Heart right ventricle (tissue), 16 donors: ENCODE measurements around the gene DIAPH3. TPM values are rescaled to one million over a fixed set of nuclear protein-coding genes. Genes with fewer than 3 reads are reported as not detected.

Experiments
- ATAC-seq, 8 donors: fragments of 200-7000 bp; cut with Tn5 transposase; one replicate each; pipeline ENCODE4 v1.9.1; 2020; ENCODE audit warnings: mild to moderate bottlenecking in 8 of 8, moderate library complexity in 8 of 8, moderate number of reproducible peaks in 1 of 8
- DNase-seq, 2 donors: peaks; one replicate each; pipeline ENCODE4 v3.0.0-alpha.2; 2020
- H3K27ac ChIP-seq, 10 donors: fragments of 200-600 bp; sonication (generic) in 2 of 10; one replicate each; pipeline versions ENCODE4 v1.5.0 to v1.8.0; 2020 to 2022; ENCODE audit warnings: mild to moderate bottlenecking in 3 of 10
- H3K27me3 ChIP-seq, 7 donors: fragments of 200-600 bp; one replicate each; pipeline ENCODE4 v1.8.0; 2021 to 2022; ENCODE audit warnings: mild to moderate bottlenecking in 2 of 7
- H3K36me3 ChIP-seq, 9 donors: fragments of 200-600 bp; sonication (generic) in 1 of 9; one replicate each; pipeline versions ENCODE4 v1.5.0 to v1.8.0; 2020 to 2022; ENCODE audit warnings: mild to moderate bottlenecking in 2 of 9
- H3K4me1 ChIP-seq, 9 donors: fragments of 200-600 bp; sonication (generic) in 1 of 9; one replicate each; pipeline versions ENCODE4 v1.5.0 to v1.8.0; 2020 to 2022; ENCODE audit warnings: mild to moderate bottlenecking in 4 of 9
- H3K4me3 ChIP-seq, 10 donors: fragments of 200-600 bp; sonication (generic) in 2 of 10; one replicate each; pipeline versions ENCODE4 v1.5.0 to v1.8.0; 2020 to 2022; ENCODE audit warnings: mild to moderate bottlenecking in 7 of 10, moderate library complexity in 2 of 10
- H3K9me3 ChIP-seq, 11 donors: fragments of 200-600 bp in 10 of 11; sonication (generic) in 2 of 11; one replicate each; pipeline versions ENCODE4 v1.5.0 to v1.8.0; 2013 to 2022; ENCODE audit warnings: mild to moderate bottlenecking in 2 of 11, control low read depth in 1 of 11, moderate library complexity in 1 of 11
- CTCF ChIP-seq, 9 donors: fragments of 200-600 bp; sonication (generic) in 2 of 9; IDR thresholded peaks; one replicate each; pipeline versions ENCODE4 v1.5.0 to v1.8.0; 2021 to 2022; ENCODE audit warnings: antibody characterized with exemption in 9 of 9, mild to moderate bottlenecking in 5 of 9, moderate library complexity in 1 of 9
- WGBS, 2 donors: extraction: QIAGEN DNeasy Blood & Tissue Kit; methylation state at CpG; one replicate each; pipeline ENCODE4 v1.1.7; 2013; ENCODE audit warnings: inconsistent platforms in 1 of 2; 5-methylcytosine and 5-hydroxymethylcytosine counted together
- intact Hi-C, 10 donors: fragments of 100-400 bp; cut with DNase I; formaldehyde crosslinking; loops; one replicate each; pipeline versions ENCODE4 v1.11.1 to v1.14.2; 2022
- polyA plus RNA-seq, 2 donors: library from polyadenylated mRNA; stranded (reverse); fragments of 200-250 nt; gene quantifications; one replicate each; pipeline ENCODE4 v1.2.3, GENCODE V29; 2013
- total RNA-seq, 10 donors: library from RNA; stranded (reverse); fragmentation: NEBNext Ultra II Directional in 3 of 10; extraction: Animal tissue kit (Norgen Biotek cat#: 25700) in 3 of 10; gene quantifications; one replicate each; pipeline versions ENCODE4 v1.2.1 to v1.2.4, GENCODE V29; 2021 to 2023
- donor health status: Arrhythmogenic right ventricular cardiomyopathy.
- donor health status: ischemic (EF 13 %, LVEDD 7.1; RV severe dilation, severe dysfunction).
- donor health status: healthy with polysubstance abuse.
- donor health status: DM: no; HTN: yes; CAD: no.
- donor health status: DM: no; HTN: no; CAD: no.
- donor health status: ischemic (EF 25% LVEDD 6.9; RV normal size, moderate dysfunction).
- donor health status: ischemic (EF 25% LVEDD 5.7; RV mildly dilated, moderate dysfunction).
- donor health status: healthy.
- donor health status: DM: yes; HTN: yes; CAD: no.
- donor health status: Ischemic cardiomyopathy.
- donor health status: ischemic (EF 35%, LVEDD 5.7; RV mildly dilated, moderate dysfunction).
- donor health status: nonischemic (EF 11% LVEDD 7.7; RV severe dilation, severe dysfunction).
- donor health status: DM: yes; HTN: yes; CAD: no.
- donor health status: PGD.
- donor health status: ischemic (EF 29% LVEDD 5.4; RV normal size, mild dysfunction).
- donor health status: nonischemic (EF 23%, LVEDD 6.1; RV moderate dilation, normal function).

DIAPH3 gene
- total and polyA plus RNA-seq, 12 donors = 0.04 to 2.2 (median 0.19) TPM

GRCh38 chr13:59625111-59625510, 538.6 kb downstream of the DIAPH3 start:
- ATAC-seq (no peak), DNase-seq (no peak)
- intact Hi-C loops = no loop called here
- Histone ChIP-seq H3K36me3 (no peaks in the 10 kb centered on the region), H3K9me3 (peaks cover 0 to 2% (median 0%) of the 10 kb centered on the region in 11 donors), H3K4me3 (no peak overlapping the region), H3K4me1 (no peaks in the 10 kb centered on the region), H3K27me3 (no peaks in the 10 kb centered on the region), H3K27ac (no peak overlapping the region)
- no peak for TF ChIP-seq CTCF (IDR thresholded peaks at IDR 0.05)
- WGBS, 2 donors = 93 to 98% methylated on average over 3 of the region's 3 CpGs

GRCh38 chr13:59623206-59623915, 540.4 kb downstream of the DIAPH3 start:
- H3K9me3 ChIP-seq = peaks cover 0 to 19% (median 14%) of the 10 kb centered on the region in 11 donors
- no peaks in the 10 kb centered on the region for H3K4me1 ChIP-seq
- WGBS, 2 donors = 78 to 79% methylated on average over 4 of the region's 4 CpGs
- H3K27me3 ChIP-seq = no peaks in the 10 kb centered on the region
- no peaks in the 10 kb centered on the region for H3K36me3 ChIP-seq
- TF ChIP-seq CTCF (IDR thresholded peaks at IDR 0.05) = no peak
- H3K27ac ChIP-seq = no peak overlapping the region
- intact Hi-C loops = no loop called here
- DNase-seq = no peak
- no peak for ATAC-seq
- H3K4me3 ChIP-seq = no peak overlapping the region

- intact Hi-C loops = no loop called here
- no peak for TF ChIP-seq CTCF (IDR thresholded peaks at IDR 0.05)
- no peak for DNase-seq
- ATAC-seq = no peak
- no peaks in the 10 kb centered on the region for H3K27me3 ChIP-seq
- H3K4me3 ChIP-seq = no peak overlapping the region
- peaks cover 0 to 28% (median 14%) of the 10 kb centered on the region in 11 donors for H3K9me3 ChIP-seq
- H3K27ac ChIP-seq = no peak overlapping the region
- no peaks in the 10 kb centered on the region for H3K4me1 ChIP-seq
- H3K36me3 ChIP-seq = no peaks in the 10 kb centered on the region
These were observed 542.0 kb downstream of the DIAPH3 start for GRCh38 chr13:59621773-59622172.

Other genes starting within 250 kb of the DIAPH3 start
- gene TDRD3, start 233.3 kb upstream of the DIAPH3 start, total RNA-seq = 10 to 100 TPM; 38.1 to 60.7 (median 51.6) TPM
- 10 to 100 TPM in 1 of 2 donors, 1 to 10 TPM in 1; 9.8 to 26.6 TPM for gene TDRD3, start 233.3 kb upstream of the DIAPH3 start, polyA plus RNA-seq